OCI-LY7 (cell line): ENCODE results near the gene CUBN. TPM values are rescaled to one million over a fixed set of nuclear protein-coding genes. Genes with fewer than 3 reads are reported as not detected.

Experiments
- BruUV-seq: library from RNA; stranded (reverse); fragments of 400-500 nt; replicated peaks from 2 replicates; lab custom pipeline; 2021; lab: Mats Ljungman, UMichigan
- CTCF ChIA-PET: fragments of 300-600 bp; sonication (Branson Sonifier 250); formaldehyde crosslinking; loops from one replicate; lab custom pipeline; 2022; ENCODE audit warnings: antibody characterized with exemption; ENCODE audit not compliant: unreplicated experiment; lab: Charles Lee
- POLR2A ChIA-PET: fragments of 300-600 bp; sonication (Branson Sonifier 250); formaldehyde crosslinking; loops from one replicate; lab custom pipeline; 2022; ENCODE audit warnings: antibody characterized with exemption; lab: Charles Lee
- DNase-seq: peaks from one replicate; pipeline ENCODE4 v3.0.0-alpha.2; 2015; ENCODE audit warnings: low spot score
- H2AFZ ChIP-seq: fragments of 200-600 bp; sonication (generic), shearing (Covaris generic); 2 replicates; pipeline ENCODE4 v1.6.1; 2014; ENCODE audit warnings: mild to moderate bottlenecking, antibody characterized with exemption, low read length, moderate library complexity
- H3K27ac ChIP-seq: fragments of 200-600 bp; sonication (generic); 2 replicates; pipeline ENCODE4 v1.5.1; 2014; ENCODE audit warnings: mixed run types, low read depth, mild to moderate bottlenecking, moderate library complexity, low read length, inconsistent platforms; ENCODE audit not compliant: poor library complexity, severe bottlenecking
- H3K36me3 ChIP-seq: fragments of 200-600 bp; sonication (generic); 2 replicates; pipeline ENCODE4 v1.6.1; 2014; ENCODE audit warnings: mild to moderate bottlenecking, antibody characterized with exemption, low read length, moderate library complexity, mixed read lengths; ENCODE audit not compliant: insufficient read depth
- H3K4me1 ChIP-seq: fragments of 200-600 bp; sonication (generic); 2 replicates; pipeline ENCODE4 v1.5.1; 2014; ENCODE audit warnings: mild to moderate bottlenecking, low read length; ENCODE audit not compliant: insufficient read depth, poor library complexity, severe bottlenecking
- H3K4me2 ChIP-seq: fragments of 200-600 bp; sonication (generic); 2 replicates; pipeline ENCODE4 v1.6.1; 2014; ENCODE audit warnings: mild to moderate bottlenecking, low read length
- H3K4me3 ChIP-seq: fragments of 200-600 bp; sonication (generic); 2 replicates; pipeline ENCODE4 v1.5.1; 2014; ENCODE audit warnings: mild to moderate bottlenecking, low read depth, low read length; ENCODE audit not compliant: poor library complexity, severe bottlenecking
- H3K79me2 ChIP-seq: fragments of 200-600 bp; sonication (generic); 2 replicates; pipeline ENCODE4 v1.6.1; 2016; ENCODE audit warnings: low read depth, mild to moderate bottlenecking, low read length, moderate library complexity, mixed read lengths; ENCODE audit not compliant: insufficient read depth
- H3K9me2 ChIP-seq: fragments of 200-600 bp; sonication (generic); 2 replicates; pipeline ENCODE4 v1.6.1; 2016; ENCODE audit warnings: mild to moderate bottlenecking, low read length, mixed read lengths; ENCODE audit not compliant: insufficient read depth
- H3K9me3 ChIP-seq: fragments of 200-600 bp; sonication (generic); 2 replicates; pipeline ENCODE4 v1.6.1; 2014; ENCODE audit warnings: mild to moderate bottlenecking, mixed run types, low read length, mixed read lengths
- H4K20me1 ChIP-seq: fragments of 200-600 bp; sonication (generic); 2 replicates; pipeline ENCODE4 v1.6.1; 2014; ENCODE audit warnings: mild to moderate bottlenecking, antibody characterized with exemption, low read length, moderate library complexity, mixed read lengths; ENCODE audit not compliant: insufficient read depth
- CTCF ChIP-seq: fragments of 200-600 bp; sonication (generic); conservative IDR thresholded peaks from 2 replicates; pipeline ENCODE4 v1.5.1; 2014; ENCODE audit warnings: mild to moderate bottlenecking, antibody characterized with exemption, low read length, moderate library complexity, mixed read lengths
- EZH2phosphoT487 ChIP-seq: fragments of 200-600 bp; sonication (generic); IDR thresholded peaks from 2 replicates; pipeline ENCODE4 v1.6.1; 2018; ENCODE audit warnings: low read depth, borderline replicate concordance, mild to moderate bottlenecking, mixed run types, antibody characterized with exemption, low read length, moderate library complexity, mixed read lengths
- intact Hi-C: fragments of 100-400 bp; cut with micrococcal nuclease; formaldehyde crosslinking; loops from one replicate; pipeline ENCODE4 v1.10.0; 2022; ENCODE audit not compliant: unreplicated experiment
- total RNA-seq, 2 experiments: library from RNA; depleted of rRNA in 1 of 2; stranded (reverse); fragments of >200 nt in 1 of 2; shearing (Covaris generic) in 1 of 2; gene quantifications; 2 replicates each; pipeline ENCODE4 v1.2.3, GENCODE V29; 2014 to 2022

The CUBN gene
- total RNA-seq, 2 experiments from 2014 or later, result 0.13 to 0.25 TPM

- intact Hi-C loops, result no loop called here
These were observed 187.1 kb downstream of the CUBN start for GRCh38 chr10:16942381-16943078.

GRCh38 chr10:16941870-16942269 lies 187.7 kb downstream of the CUBN start:
- no peak for DNase-seq
- CTCF ChIA-PET, result no interaction called here
- Histone ChIP-seq H3K9me3 (no peaks in the 10 kb centered on the region), H3K4me3 (no peak overlapping the region), H3K4me1 (no peaks in the 10 kb centered on the region), H3K9me2 (no peaks in the 10 kb centered on the region), H3K79me2 (no peaks in the 10 kb centered on the region), H3K27ac (no peak overlapping the region), H3K36me3 (no peaks in the 10 kb centered on the region), H2AFZ (no peak overlapping the region), H4K20me1 (no peaks in the 10 kb centered on the region; the same call in 1 of the 2 replicates), H3K4me2 (no peak overlapping the region)
- intact Hi-C loops, result no loop called here
- TF ChIP-seq CTCF (no peak), EZH2phosphoT487 (no peak)
- POLR2A ChIA-PET, result no interaction called here
- BruUV-seq, result no TSS peak

More at GRCh38 chr10:16942381-16943078, 187.1 kb downstream of the CUBN start:
- no TSS peak for BruUV-seq
- H3K36me3 ChIP-seq, result no peaks in the 10 kb centered on the region
- H3K79me2 ChIP-seq, result no peaks in the 10 kb centered on the region
- H3K4me2 ChIP-seq, result no peak overlapping the region
- no peaks in the 10 kb centered on the region; the same call in 1 of the 2 replicates for H4K20me1 ChIP-seq
- no peaks in the 10 kb centered on the region for H3K9me3 ChIP-seq
- H3K4me3 ChIP-seq, result no peak overlapping the region
- POLR2A ChIA-PET, result interaction anchor here (0.6 kb wide), 1 partner anchor 148 kb away, joined by 3 read pairs; no protein-coding TSS in a partner anchor
- TF ChIP-seq EZH2phosphoT487, result no peak
- TF ChIP-seq CTCF, result no peak
- DNase-seq, result no peak
- no peaks in the 10 kb centered on the region for H3K9me2 ChIP-seq
- H3K4me1 ChIP-seq, result no peaks in the 10 kb centered on the region
- no peak overlapping the region for H3K27ac ChIP-seq
- CTCF ChIA-PET, result no interaction called here
- no peak overlapping the region for H2AFZ ChIP-seq

- Histone ChIP-seq H3K36me3 (no peaks in the 10 kb centered on the region), H3K9me2 (no peaks in the 10 kb centered on the region), H3K27ac (no peak overlapping the region), H3K4me1 (no peaks in the 10 kb centered on the region), H3K79me2 (no peaks in the 10 kb centered on the region), H3K4me2 (no peak overlapping the region), H2AFZ (no peak overlapping the region), H3K9me3 (no peaks in the 10 kb centered on the region), H3K4me3 (no peak overlapping the region), H4K20me1 (no peaks in the 10 kb centered on the region; the same call in 1 of the 2 replicates)
- ChIA-PET POLR2A (no interaction called here), CTCF (no interaction called here)
- TF ChIP-seq EZH2phosphoT487 (no peak), CTCF (no peak)
- intact Hi-C loops, result no loop called here
- BruUV-seq, result no TSS peak
- DNase-seq, result no peak
These were observed 188.5 kb downstream of the CUBN start for GRCh38 chr10:16941067-16941466.
